Esophagus squamous epithelium (tissue), 4 donors: ENCODE data around the gene CYP4F22.

Experiments
- CTCF ChIP-seq, 6 experiments: fragments of 450-650 bp in 4 of 6; fragments of 200-600 bp in 2 of 6; sonication (generic) in 2 of 6; IDR thresholded peaks; one replicate each; pipeline ENCODE4 v1.5.1; 2016 to 2019; ENCODE audit warnings: antibody characterized with exemption in 6 of 6, mild to moderate bottlenecking in 4 of 6, moderate library complexity in 4 of 6
- POLR2A ChIP-seq, 4 donors: fragments of 450-650 bp; IDR thresholded peaks; one replicate each; pipeline ENCODE4 v1.6.1; 2017; ENCODE audit warnings: antibody characterized with exemption in 4 of 4, mild to moderate bottlenecking in 4 of 4, moderate library complexity in 3 of 4

GRCh38 chr19:15463861-15464371 is 44.4 kb upstream of the CYP4F22 start:
- TF ChIP-seq CTCF (IDR thresholded peaks at IDR 0.05) (no peak), POLR2A (IDR thresholded peaks at IDR 0.05) (no peak)
